ENCODE data around the gene NKAIN4. TPM values are rescaled to one million over a fixed set of nuclear protein-coding genes. Genes with fewer than 3 reads are reported as not detected.

The NKAIN4 gene
- total RNA-seq, 1 experiment from 2014 or later = not detected

GRCh38 chr20:63218701-63219446 is 35.4 kb downstream of the NKAIN4 start:
- Histone ChIP-seq H3K79me2 (ENCODE audit: low read length) (peaks cover 19% of the 10 kb centered on the region), H3F3A (ENCODE audit: low read length, unreplicated experiment) (no peaks in the 10 kb centered on the region), H3K36me3 (ENCODE audit: low read depth, low read length) (peaks cover 6% of the 10 kb centered on the region; the same call in 1 of the 2 replicates), H3K27me3 (ENCODE audit: low read length) (no peaks in the 10 kb centered on the region), H2AFZ (ENCODE audit: low read length) (no peak overlapping the region), H3K4me1 (ENCODE audit: insufficient read depth, low read length) (peaks cover 19% of the 10 kb centered on the region), H3K27ac (ENCODE audit: low read length) (no peak overlapping the region), H3K4me3 (ENCODE audit: low read length) (no peak overlapping the region), H3K9ac (ENCODE audit: low read length) (no peak overlapping the region), H3K9me3 (ENCODE audit: low read length) (no peaks in the 10 kb centered on the region), H4K20me1 (ENCODE audit: low read length) (peaks cover 15% of the 10 kb centered on the region), H3K4me2 (ENCODE audit: low read length) (no peak overlapping the region), H3K9me2 (replicated peaks; ENCODE audit: low read length) (no peaks in the 10 kb centered on the region)
- CTCF ChIA-PET = interaction anchor here (0.7 kb wide), 1 partner anchor 883 kb away, joined by 3 read pairs; no protein-coding TSS in a partner anchor
- POLR2A ChIA-PET (ENCODE audit: unreplicated experiment) = no interaction called here
- no TSS peak for BruUV-seq (replicated peaks)
- DNase-seq (no peak), ATAC-seq (no peak)
- TF ChIP-seq CTCF (conservative IDR thresholded peaks at IDR 0.05; ENCODE audit: low read depth, low read length) (no peak; the same call in 1 of the 2 replicates), EZH2phosphoT487 (IDR thresholded peaks at IDR 0.05; ENCODE audit: borderline replicate concordance, low read length) (no peak), EZH2 (IDR thresholded peaks at IDR 0.05; ENCODE audit: low read length, unreplicated experiment) (no peak)
- intact Hi-C loops (cut with micrococcal nuclease) = no loop called here

GRCh38 chr20:63217706-63218105 is 36.6 kb downstream of the NKAIN4 start:
- ChIA-PET CTCF (interaction anchor here (0.7 kb wide), 1 partner anchor 28 kb away, joined by 3 read pairs; no protein-coding TSS in a partner anchor), POLR2A (ENCODE audit: unreplicated experiment) (no interaction called here)
- H4K20me1 ChIP-seq (ENCODE audit: low read length) = peaks cover 26% of the 10 kb centered on the region
- no peaks in the 10 kb centered on the region for H3K9me2 ChIP-seq (replicated peaks; ENCODE audit: low read length)
- no peaks in the 10 kb centered on the region for H3K27me3 ChIP-seq (ENCODE audit: low read length)
- no peak overlapping the region for H2AFZ ChIP-seq (ENCODE audit: low read length)
- H3K9me3 ChIP-seq (ENCODE audit: low read length) = no peaks in the 10 kb centered on the region
- no peak overlapping the region for H3K4me3 ChIP-seq (ENCODE audit: low read length)
- no TSS peak for BruUV-seq (replicated peaks)
- peaks cover 15% of the 10 kb centered on the region for H3K36me3 ChIP-seq (ENCODE audit: low read depth, low read length)
- peaks cover 30% of the 10 kb centered on the region for H3K79me2 ChIP-seq (ENCODE audit: low read length)
- ATAC-seq = no peak
- H3K9ac ChIP-seq (ENCODE audit: low read length) = no peak overlapping the region
- intact Hi-C loops (cut with micrococcal nuclease) = no loop called here
- H3K4me1 ChIP-seq (ENCODE audit: insufficient read depth, low read length) = peaks cover 28% of the 10 kb centered on the region
- H3K27ac ChIP-seq (ENCODE audit: low read length) = no peak overlapping the region
- TF ChIP-seq CTCF (conservative IDR thresholded peaks at IDR 0.05; ENCODE audit: low read depth, low read length) (no peak), EZH2 (IDR thresholded peaks at IDR 0.05; ENCODE audit: low read length, unreplicated experiment) (no peak), EZH2phosphoT487 (IDR thresholded peaks at IDR 0.05; ENCODE audit: borderline replicate concordance, low read length) (no peak)
- DNase-seq = no peak
- no peaks in the 10 kb centered on the region for H3F3A ChIP-seq (ENCODE audit: low read length, unreplicated experiment)
- no peak overlapping the region for H3K4me2 ChIP-seq (ENCODE audit: low read length)
